ENCODE results near the gene TESMIN. TPM values are rescaled to one million over a fixed set of nuclear protein-coding genes. Genes with fewer than 3 reads are reported as not detected.
A peak's percentile ranks its signal among the peaks of the same experiment; 100 is the strongest.

Gene TESMIN
- total RNA-seq, 1 donor from 2014 or later: 8.1 TPM

- Histone ChIP-seq H3K27me3 (no peaks in the 10 kb centered on the region), H3K27ac (no peak overlapping the region), H3K4me2 (peak overlapping the region; percentile 68), H3K9me3 (ENCODE audit: low read depth) (no peaks in the 10 kb centered on the region), H2AFZ (replicated peaks) (no peak overlapping the region), H3F3A (ENCODE audit: low read depth) (peaks cover 38% of the 10 kb centered on the region), H3K4me1 (peaks cover 64% of the 10 kb centered on the region), H3K79me2 (ENCODE audit: low read depth) (no peaks in the 10 kb centered on the region), H4K20me1 (ENCODE audit: low read depth) (peaks cover 7% of the 10 kb centered on the region), H3K9ac (no peak overlapping the region), H3K36me3 (no peaks in the 10 kb centered on the region), H3K4me3 (no peak overlapping the region)
- DNase-seq (ENCODE audit: low spot score): no peak
- H3K27ac Mint-ChIP-seq: no peak overlapping the region
- no peak overlapping the region for H3K4me3 Mint-ChIP-seq
- H3K9me3 Mint-ChIP-seq: no peaks in the 10 kb centered on the region
- H3K27me3 Mint-ChIP-seq (ENCODE audit: insufficient read depth, low read depth): peaks cover 17% of the 10 kb centered on the region
- H3K4me1 Mint-ChIP-seq: peaks cover 41% of the 10 kb centered on the region
- TF ChIP-seq EZH2 (IDR thresholded peaks at IDR 0.05): no peak
- TF ChIP-seq EZH2phosphoT487 (IDR thresholded peaks at IDR 0.05): no peak
- TF ChIP-seq, protein P1, sequence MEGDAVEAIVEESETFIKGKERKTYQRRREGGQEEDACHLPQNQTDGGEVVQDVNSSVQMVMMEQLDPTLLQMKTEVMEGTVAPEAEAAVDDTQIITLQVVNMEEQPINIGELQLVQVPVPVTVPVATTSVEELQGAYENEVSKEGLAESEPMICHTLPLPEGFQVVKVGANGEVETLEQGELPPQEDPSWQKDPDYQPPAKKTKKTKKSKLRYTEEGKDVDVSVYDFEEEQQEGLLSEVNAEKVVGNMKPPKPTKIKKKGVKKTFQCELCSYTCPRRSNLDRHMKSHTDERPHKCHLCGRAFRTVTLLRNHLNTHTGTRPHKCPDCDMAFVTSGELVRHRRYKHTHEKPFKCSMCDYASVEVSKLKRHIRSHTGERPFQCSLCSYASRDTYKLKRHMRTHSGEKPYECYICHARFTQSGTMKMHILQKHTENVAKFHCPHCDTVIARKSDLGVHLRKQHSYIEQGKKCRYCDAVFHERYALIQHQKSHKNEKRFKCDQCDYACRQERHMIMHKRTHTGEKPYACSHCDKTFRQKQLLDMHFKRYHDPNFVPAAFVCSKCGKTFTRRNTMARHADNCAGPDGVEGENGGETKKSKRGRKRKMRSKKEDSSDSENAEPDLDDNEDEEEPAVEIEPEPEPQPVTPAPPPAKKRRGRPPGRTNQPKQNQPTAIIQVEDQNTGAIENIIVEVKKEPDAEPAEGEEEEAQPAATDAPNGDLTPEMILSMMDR (IDR thresholded peaks at IDR 0.05): no peak
- peaks cover 2% of the 10 kb centered on the region for H3K36me3 Mint-ChIP-seq
These were observed 42.3 kb downstream of the TESMIN start for GRCh38 chr11:68709062-68709461.

GRCh38 chr11:68707527-68707926 is 43.8 kb downstream of the TESMIN start:
- TF ChIP-seq, protein P1 (IDR thresholded peaks at IDR 0.05): no peak
- TF ChIP-seq EZH2 (IDR thresholded peaks at IDR 0.05) (no peak), EZH2phosphoT487 (IDR thresholded peaks at IDR 0.05) (no peak)
- Histone ChIP-seq H3F3A (ENCODE audit: low read depth) (peaks cover 37% of the 10 kb centered on the region), H3K9ac (no peak overlapping the region), H3K4me3 (no peak overlapping the region), H3K27ac (no peak overlapping the region), H3K79me2 (ENCODE audit: low read depth) (no peaks in the 10 kb centered on the region), H3K4me2 (no peak overlapping the region), H3K4me1 (peaks cover 49% of the 10 kb centered on the region), H2AFZ (replicated peaks) (peak overlapping the region; percentile 14), H3K9me3 (ENCODE audit: low read depth) (no peaks in the 10 kb centered on the region), H3K36me3 (no peaks in the 10 kb centered on the region), H3K27me3 (no peaks in the 10 kb centered on the region), H4K20me1 (ENCODE audit: low read depth) (peaks cover 4% of the 10 kb centered on the region)
- H3K9me3 Mint-ChIP-seq: no peaks in the 10 kb centered on the region
- peaks cover 36% of the 10 kb centered on the region for H3K4me1 Mint-ChIP-seq
- peaks cover 17% of the 10 kb centered on the region for H3K27me3 Mint-ChIP-seq (ENCODE audit: insufficient read depth, low read depth)
- H3K27ac Mint-ChIP-seq: no peak overlapping the region
- peaks cover 2% of the 10 kb centered on the region for H3K36me3 Mint-ChIP-seq
- no peak overlapping the region for H3K4me3 Mint-ChIP-seq
- no peak for DNase-seq (ENCODE audit: low spot score)

GRCh38 chr11:68704887-68705286 is 46.4 kb downstream of the TESMIN start:
- Mint-ChIP-seq H3K4me3 (no peak overlapping the region), H3K9me3 (peaks cover 1% of the 10 kb centered on the region), H3K4me1 (peaks cover 20% of the 10 kb centered on the region), H3K27ac (no peak overlapping the region), H3K36me3 (peaks cover 2% of the 10 kb centered on the region), H3K27me3 (ENCODE audit: insufficient read depth, low read depth) (peaks cover 9% of the 10 kb centered on the region)
- Histone ChIP-seq H3K9me3 (ENCODE audit: low read depth) (no peaks in the 10 kb centered on the region), H3K27ac (no peak overlapping the region), H4K20me1 (ENCODE audit: low read depth) (peaks cover 4% of the 10 kb centered on the region), H3K79me2 (ENCODE audit: low read depth) (no peaks in the 10 kb centered on the region), H2AFZ (replicated peaks) (peak overlapping the region; percentile 96), H3K4me3 (peak overlapping the region; percentile 38), H3K27me3 (no peaks in the 10 kb centered on the region), H3K9ac (no peak overlapping the region), H3K4me1 (peaks cover 23% of the 10 kb centered on the region), H3K4me2 (peak overlapping the region; percentile 71), H3F3A (ENCODE audit: low read depth) (peaks cover 11% of the 10 kb centered on the region), H3K36me3 (no peaks in the 10 kb centered on the region)
- TF ChIP-seq EZH2 (IDR thresholded peaks at IDR 0.05): no peak
- TF ChIP-seq, protein P1 (IDR thresholded peaks at IDR 0.05): peak; percentile 16
- DNase-seq (ENCODE audit: low spot score): peak; percentile 51
